ENCODE measurements around the gene EEF2. TPM values are rescaled to one million over a fixed set of nuclear protein-coding genes. Genes with fewer than 3 reads are reported as not detected.

Gene EEF2
- total RNA-seq, 3 donors from 2014 or later = 1,628 to 2,598 (median 1,993) TPM

DNA sequence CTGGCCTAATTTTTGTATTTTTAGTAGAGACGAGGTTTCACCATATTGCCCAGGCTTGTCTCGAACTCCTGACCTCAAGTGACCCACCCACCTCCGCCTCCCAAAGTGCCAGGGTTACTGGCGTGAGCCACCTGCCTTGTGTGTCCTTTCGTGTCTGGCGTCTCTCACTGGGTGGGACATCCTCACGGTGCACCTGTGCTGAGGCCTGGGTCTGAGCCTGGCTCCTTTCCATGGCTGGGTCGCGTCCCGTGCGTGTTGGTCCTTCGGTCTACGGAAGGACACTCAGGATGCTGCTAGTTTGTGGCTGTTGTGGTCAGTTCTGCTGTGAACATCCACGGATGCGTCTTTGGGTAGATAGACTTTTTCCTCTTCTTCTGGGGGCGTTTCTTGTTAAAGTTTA, 41.9 kb upstream of the EEF2 start:
- intact Hi-C loops (cut with DNase I; ENCODE audit: low total_unique reads) = no loop called here
- no peak overlapping the region for H3K27ac ChIP-seq
- H3K27me3 ChIP-seq = no peaks in the 10 kb centered on the region
- H3K4me3 ChIP-seq = no peak overlapping the region
- H3K4me1 ChIP-seq = no peaks in the 10 kb centered on the region
- H3K36me3 ChIP-seq = no peaks in the 10 kb centered on the region
- DNase-seq (ENCODE audit: low spot score in 2 of 2) = no peak
- TF ChIP-seq POLR2AphosphoS5 (IDR thresholded peaks at IDR 0.05) = no peak
- TF ChIP-seq, protein P1, sequence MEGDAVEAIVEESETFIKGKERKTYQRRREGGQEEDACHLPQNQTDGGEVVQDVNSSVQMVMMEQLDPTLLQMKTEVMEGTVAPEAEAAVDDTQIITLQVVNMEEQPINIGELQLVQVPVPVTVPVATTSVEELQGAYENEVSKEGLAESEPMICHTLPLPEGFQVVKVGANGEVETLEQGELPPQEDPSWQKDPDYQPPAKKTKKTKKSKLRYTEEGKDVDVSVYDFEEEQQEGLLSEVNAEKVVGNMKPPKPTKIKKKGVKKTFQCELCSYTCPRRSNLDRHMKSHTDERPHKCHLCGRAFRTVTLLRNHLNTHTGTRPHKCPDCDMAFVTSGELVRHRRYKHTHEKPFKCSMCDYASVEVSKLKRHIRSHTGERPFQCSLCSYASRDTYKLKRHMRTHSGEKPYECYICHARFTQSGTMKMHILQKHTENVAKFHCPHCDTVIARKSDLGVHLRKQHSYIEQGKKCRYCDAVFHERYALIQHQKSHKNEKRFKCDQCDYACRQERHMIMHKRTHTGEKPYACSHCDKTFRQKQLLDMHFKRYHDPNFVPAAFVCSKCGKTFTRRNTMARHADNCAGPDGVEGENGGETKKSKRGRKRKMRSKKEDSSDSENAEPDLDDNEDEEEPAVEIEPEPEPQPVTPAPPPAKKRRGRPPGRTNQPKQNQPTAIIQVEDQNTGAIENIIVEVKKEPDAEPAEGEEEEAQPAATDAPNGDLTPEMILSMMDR (IDR thresholded peaks at IDR 0.05) = no peak
- no peak for TF ChIP-seq POLR2A (IDR thresholded peaks at IDR 0.05)
- H3K9me3 ChIP-seq = no peaks in the 10 kb centered on the region

- no peak overlapping the region for H3K27ac ChIP-seq
- intact Hi-C loops (cut with DNase I; ENCODE audit: low total_unique reads) = no loop called here
- no peaks in the 10 kb centered on the region for H3K36me3 ChIP-seq
- H3K4me3 ChIP-seq = no peak overlapping the region
- TF ChIP-seq, protein P1 (IDR thresholded peaks at IDR 0.05) = no peak
- TF ChIP-seq POLR2AphosphoS5 (IDR thresholded peaks at IDR 0.05) (no peak), POLR2A (IDR thresholded peaks at IDR 0.05) (no peak)
- no peaks in the 10 kb centered on the region for H3K4me1 ChIP-seq
- no peaks in the 10 kb centered on the region for H3K9me3 ChIP-seq
- no peak for DNase-seq (ENCODE audit: low spot score in 2 of 2)
- H3K27me3 ChIP-seq = no peaks in the 10 kb centered on the region
These were observed 40.1 kb upstream of the EEF2 start for GRCh38 chr19:4025317-4025716.

DNA sequence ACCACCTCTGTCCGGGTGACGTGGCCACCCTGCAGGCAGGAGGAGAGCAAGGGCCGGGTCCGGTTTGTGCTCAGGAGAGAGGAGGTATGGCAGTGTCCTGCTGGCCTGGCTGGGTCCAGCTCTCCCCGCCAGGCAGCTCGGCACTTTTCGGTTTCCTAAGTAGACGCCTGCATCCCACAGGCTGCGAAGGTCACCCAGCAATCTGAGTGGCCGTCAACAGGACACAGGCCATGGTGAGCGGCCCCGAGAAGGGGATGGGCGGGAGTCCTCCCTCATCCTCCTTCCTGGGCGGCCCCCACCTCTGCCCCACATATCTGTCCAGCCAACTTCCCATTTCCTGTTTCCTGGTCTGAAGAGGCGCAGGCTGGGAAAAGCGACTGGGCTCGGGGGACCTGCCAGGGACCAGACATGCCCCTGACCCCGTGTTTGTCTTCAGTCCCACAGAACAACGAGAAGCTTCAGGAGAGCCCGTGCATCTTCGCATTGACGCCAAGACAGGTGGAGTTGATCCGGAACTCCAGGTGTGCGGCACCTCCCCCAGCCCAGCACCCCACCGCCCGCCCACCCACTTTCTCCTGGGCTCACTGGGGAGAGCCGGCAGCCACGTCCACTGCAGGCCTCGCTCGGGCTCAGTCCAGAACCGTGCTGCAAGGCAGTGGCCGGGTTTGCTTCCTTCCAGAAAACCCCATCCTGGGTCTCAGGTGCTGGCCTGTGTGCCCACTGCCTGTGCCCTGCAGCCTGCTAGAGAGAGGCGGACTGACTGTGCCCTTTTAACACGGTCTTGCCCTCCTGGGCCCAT, 38.5 kb upstream of the EEF2 start:
- H3K27ac ChIP-seq = peak overlapping the region in 1 of 2 donors; percentile 45

GRCh38 chr19:4019578-4019977, 34.3 kb upstream of the EEF2 start:
- intact Hi-C loops (cut with DNase I; ENCODE audit: low total_unique reads) = no loop called here

More for the DNA sequence above, 38.5 kb upstream of the EEF2 start:
- intact Hi-C loops (cut with DNase I; ENCODE audit: low total_unique reads) = no loop called here
- Histone ChIP-seq H3K4me3 (no peak overlapping the region), H3K27me3 (no peaks in the 10 kb centered on the region), H3K9me3 (no peaks in the 10 kb centered on the region), H3K36me3 (no peaks in the 10 kb centered on the region), H3K4me1 (no peaks in the 10 kb centered on the region)
- TF ChIP-seq, protein P1 (IDR thresholded peaks at IDR 0.05) = no peak
- TF ChIP-seq POLR2A (IDR thresholded peaks at IDR 0.05) (no peak), POLR2AphosphoS5 (IDR thresholded peaks at IDR 0.05) (no peak)
- no peak for DNase-seq (ENCODE audit: low spot score in 2 of 2)

More at GRCh38 chr19:4019578-4019977, 34.3 kb upstream of the EEF2 start:
- DNase-seq (ENCODE audit: low spot score in 2 of 2) = no peak
- Histone ChIP-seq H3K36me3 (no peaks in the 10 kb centered on the region), H3K4me1 (peaks cover 8 to 11% of the 10 kb centered on the region in 2 donors), H3K9me3 (no peaks in the 10 kb centered on the region), H3K27ac (no peak overlapping the region), H3K4me3 (no peak overlapping the region), H3K27me3 (no peaks in the 10 kb centered on the region)
- no peak for TF ChIP-seq POLR2AphosphoS5 (IDR thresholded peaks at IDR 0.05)
- TF ChIP-seq POLR2A (IDR thresholded peaks at IDR 0.05) = no peak
- TF ChIP-seq, protein P1 (IDR thresholded peaks at IDR 0.05) = no peak
